Breast epithelium (tissue), 3 donors: ENCODE measurements around the gene LRRC4B.

Experiments used
- POLR2A ChIP-seq: fragments of 450-650 bp; IDR thresholded peaks from one replicate; pipeline ENCODE4 v1.6.1; 2016; ENCODE audit warnings: antibody characterized with exemption, mild to moderate bottlenecking, moderate library complexity
- TF ChIP-seq, protein P1 (sequence below), 3 donors: fragments of 450-650 bp; IDR thresholded peaks; one replicate each; pipeline ENCODE4 v1.5.1; 2016 to 2017; ENCODE audit warnings: antibody characterized with exemption in 3 of 3, mild to moderate bottlenecking in 3 of 3, moderate library complexity in 3 of 3

DNA sequence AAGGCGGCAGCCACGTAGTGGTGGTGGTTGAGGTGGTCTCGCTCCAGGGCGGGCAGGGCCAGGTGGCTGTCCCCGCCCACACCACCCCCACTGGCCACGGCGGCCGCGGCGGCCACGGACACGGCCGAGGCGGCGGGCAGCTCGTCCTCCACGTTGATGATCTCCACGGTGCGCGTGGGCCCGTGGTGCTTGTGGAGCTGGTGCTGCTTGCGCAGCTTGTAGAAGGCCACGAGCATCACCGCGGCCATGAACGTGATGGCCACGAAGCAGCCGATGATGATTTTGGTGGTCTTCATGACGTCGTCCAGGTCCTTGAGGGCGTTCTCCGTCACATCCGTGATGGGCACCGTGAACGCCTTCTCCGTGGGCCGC is 50.5 kb downstream of the LRRC4B start:
- TF ChIP-seq, protein P1, sequence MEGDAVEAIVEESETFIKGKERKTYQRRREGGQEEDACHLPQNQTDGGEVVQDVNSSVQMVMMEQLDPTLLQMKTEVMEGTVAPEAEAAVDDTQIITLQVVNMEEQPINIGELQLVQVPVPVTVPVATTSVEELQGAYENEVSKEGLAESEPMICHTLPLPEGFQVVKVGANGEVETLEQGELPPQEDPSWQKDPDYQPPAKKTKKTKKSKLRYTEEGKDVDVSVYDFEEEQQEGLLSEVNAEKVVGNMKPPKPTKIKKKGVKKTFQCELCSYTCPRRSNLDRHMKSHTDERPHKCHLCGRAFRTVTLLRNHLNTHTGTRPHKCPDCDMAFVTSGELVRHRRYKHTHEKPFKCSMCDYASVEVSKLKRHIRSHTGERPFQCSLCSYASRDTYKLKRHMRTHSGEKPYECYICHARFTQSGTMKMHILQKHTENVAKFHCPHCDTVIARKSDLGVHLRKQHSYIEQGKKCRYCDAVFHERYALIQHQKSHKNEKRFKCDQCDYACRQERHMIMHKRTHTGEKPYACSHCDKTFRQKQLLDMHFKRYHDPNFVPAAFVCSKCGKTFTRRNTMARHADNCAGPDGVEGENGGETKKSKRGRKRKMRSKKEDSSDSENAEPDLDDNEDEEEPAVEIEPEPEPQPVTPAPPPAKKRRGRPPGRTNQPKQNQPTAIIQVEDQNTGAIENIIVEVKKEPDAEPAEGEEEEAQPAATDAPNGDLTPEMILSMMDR (IDR thresholded peaks at IDR 0.05): no peak
- TF ChIP-seq POLR2A: no peak
